NCI-H524 treated with DMSO at 0.1 percent for 48 hours (cell line): Measurements from ENCODE around the gene KCNMA1.

Experiments used
- DNase-seq: peaks from one replicate; lab custom pipeline; 2025; lab: John Stamatoyannopoulos, UW

Gene KCNMA1

DNA sequence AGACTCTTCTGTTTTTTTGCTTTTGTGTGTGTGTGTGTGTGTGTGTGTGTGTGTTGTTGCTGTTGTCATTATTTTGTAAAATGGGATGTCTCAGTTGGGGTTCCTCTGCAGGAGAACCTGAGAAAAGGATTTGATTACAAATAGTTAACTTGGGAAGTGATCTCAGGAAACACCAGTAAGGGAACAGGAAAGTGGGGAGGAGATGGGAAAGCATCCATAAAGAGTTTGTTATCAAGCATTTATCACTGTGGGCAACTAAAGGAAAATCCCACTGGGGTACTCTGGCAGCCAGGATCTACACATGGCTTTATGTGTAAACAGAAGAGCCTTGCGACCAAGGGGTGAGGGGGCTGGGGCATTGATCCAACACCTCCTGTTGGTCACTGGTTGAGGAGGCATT is 485.4 kb downstream of the KCNMA1 start:
- DNase-seq = no peak

DNA sequence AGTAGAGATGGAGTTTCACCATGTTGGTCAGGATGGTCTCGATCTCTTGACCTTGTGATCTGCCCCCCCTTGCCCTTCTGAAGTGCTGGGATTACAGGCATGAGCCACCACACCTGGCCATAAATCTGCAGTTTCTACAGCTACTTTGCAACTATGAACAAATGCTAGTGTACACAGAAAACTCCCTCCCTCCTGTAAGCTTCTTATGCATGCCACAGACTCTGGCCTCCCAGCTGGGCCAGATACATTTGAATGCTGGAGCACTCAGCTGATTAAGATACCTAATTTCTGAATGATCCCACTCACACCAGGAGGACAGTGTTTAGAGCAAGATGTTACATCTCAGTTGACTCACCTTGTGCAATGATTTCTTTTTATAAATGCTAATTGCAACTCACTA is 486.2 kb downstream of the KCNMA1 start:
- no peak for DNase-seq

DNA sequence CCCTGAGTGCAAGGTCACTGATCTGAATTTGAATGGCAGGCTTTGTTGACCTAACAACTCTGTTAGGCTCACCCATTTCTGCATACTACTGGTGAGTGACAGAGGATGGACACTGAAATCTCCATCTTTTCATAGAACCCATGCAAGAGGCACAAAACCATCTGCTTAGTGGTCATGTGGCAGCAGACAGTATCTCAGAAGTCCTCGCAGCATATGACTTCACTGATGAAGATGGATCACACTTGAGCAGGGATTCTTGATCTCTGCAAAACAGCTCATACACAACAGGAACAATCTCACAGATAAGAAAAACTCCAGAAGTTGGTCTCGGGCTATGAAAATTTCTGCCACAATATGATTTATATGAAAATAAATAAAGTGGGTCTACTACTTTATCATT is 487.9 kb downstream of the KCNMA1 start:
- DNase-seq = no peak

DNA sequence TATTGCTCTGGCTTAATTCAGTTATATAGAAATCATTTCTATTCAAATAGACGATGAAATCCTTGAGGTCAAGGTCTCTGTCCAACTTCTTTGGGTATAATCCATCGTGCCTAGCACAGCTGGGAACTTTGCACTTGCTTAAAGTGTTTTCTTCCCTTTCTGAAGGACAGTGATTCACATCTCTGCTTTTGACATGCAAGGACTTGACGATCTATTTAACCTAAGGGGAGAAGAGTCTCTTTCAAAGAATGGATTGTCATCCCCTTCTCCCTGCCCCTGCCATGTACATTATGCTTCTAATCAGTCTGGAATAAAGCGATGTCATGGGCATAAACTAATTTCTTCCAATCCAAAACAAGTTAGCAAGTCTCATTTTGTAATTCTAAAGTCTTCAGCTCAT is 488.6 kb downstream of the KCNMA1 start:
- DNase-seq = no peak

DNA sequence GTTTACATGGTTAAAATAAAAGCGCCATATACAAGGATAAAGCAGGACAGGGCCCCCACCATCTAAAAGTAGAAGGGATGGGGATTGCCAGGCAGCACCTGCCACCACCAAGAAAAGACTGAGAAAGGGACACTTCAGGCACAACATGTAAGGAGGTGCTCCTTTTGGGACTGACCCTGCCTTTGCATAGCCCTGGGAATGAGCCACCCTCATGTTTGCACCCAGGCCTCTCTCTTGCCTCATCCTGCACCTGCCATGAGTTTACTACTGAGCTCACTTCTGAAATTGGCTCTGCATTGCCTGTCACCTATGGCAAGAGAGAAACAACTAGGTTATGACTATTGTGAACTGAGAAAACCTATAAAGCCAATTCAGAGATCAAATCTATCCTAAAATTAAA is 489.7 kb downstream of the KCNMA1 start:
- no peak for DNase-seq

DNA sequence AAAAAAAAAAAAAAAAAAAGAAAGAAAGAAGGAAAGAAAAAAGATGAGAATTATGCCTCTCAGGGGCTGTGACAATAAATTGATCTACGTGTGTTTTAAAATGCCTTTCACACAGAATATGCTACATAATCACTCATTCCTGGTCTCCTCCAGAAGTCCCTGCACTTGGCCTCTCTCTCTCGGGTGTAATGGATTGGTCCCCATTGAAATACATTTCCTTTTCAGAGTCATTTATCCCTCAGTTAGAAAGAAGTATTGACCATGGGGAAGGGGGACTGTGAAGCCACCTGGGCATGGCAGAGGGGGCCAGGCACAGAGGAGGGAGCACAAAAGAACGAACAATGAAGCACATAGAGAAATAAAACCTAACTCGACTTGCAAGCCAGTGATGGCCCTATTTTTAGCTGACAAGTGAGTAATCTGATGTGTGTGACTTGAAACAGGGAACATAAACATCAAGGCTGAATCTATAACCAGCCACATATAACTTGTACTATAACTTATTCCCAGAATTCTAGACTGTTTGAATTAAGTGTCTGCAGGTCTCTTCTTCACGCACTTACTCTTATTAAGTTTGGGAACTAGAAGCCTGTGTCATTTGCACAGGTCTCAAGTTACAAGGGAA is 490.8 kb downstream of the KCNMA1 start:
- no peak for DNase-seq

DNA sequence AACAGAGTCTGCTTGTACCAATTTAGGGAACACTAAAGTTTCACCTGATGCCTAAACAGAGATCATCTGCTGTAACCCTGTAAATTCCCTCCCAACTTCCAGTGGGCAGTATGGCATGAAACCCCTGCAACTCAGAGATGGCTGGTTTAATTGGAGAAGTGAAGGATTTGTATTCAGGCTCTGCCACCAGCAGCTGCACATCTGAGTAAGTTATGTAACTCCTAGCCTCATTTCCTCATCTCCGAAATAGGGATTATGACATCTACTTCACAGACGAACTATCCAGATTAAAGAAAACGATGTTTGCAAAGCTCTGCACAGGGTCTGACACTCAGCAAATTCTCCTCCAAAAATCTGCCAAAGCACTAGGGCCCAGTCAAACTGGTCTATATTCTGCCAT is 493.0 kb downstream of the KCNMA1 start:
- DNase-seq = no peak

DNA sequence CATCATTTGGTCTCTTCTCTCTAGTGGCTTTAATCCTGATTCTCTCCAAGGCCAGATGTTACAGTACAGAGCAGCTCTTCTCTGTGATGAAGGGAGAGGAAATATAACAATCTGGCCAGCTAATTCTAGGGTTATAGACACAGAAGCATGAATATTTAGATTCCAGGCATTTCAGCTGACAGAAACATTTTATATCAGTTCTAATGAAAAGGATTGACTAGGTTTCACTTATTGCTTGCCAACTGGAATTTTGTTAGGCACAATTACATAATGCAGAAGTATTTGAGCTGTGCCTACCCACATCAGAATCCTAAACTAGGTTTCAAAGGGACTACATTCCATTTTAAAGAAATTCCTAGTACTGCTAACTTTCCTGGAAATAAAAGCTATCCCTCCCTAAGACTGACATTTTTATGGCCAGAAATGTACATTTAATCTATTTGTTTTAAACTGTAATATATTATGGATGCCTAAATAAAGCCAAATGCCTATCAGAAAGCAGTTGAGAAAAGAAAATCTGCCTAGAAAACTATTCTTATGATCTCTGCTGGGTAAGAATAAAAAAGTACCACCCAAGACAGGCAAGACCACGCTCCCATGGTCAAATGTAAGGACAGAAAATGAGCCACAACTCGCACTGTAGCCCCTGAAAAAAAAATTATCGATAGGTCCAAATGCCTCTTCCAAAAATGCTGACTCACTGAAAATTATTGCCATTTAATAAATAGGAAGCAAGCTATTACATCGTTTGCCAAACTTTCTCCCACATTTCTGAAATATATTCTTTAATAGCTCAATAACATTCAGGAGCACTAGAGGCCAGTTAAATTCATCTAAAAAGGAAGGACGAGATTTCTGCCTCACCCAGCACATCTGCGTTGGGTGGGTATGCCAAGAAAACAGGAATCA is 498.1 kb downstream of the KCNMA1 start:
- DNase-seq = peak; percentile 13

DNA sequence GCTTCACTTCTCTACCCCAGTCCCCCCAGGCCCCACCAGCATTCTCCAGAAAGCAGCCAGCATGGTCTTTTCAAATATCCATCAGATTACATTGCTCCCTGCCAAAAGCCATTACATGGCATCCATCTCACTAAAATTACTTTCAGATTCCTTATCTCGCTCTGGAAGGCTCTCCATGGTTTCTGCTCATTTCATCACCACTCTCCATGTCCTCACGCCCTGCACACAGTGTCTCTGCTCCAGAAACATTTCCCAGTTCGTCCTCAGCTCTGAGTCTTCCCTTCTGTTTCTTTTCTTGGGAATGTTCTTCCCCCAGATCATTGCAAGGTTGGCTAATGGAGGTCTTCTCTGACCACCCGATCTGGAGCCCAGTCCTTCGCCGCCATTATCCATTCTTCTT is 499.1 kb downstream of the KCNMA1 start:
- no peak for DNase-seq

DNA sequence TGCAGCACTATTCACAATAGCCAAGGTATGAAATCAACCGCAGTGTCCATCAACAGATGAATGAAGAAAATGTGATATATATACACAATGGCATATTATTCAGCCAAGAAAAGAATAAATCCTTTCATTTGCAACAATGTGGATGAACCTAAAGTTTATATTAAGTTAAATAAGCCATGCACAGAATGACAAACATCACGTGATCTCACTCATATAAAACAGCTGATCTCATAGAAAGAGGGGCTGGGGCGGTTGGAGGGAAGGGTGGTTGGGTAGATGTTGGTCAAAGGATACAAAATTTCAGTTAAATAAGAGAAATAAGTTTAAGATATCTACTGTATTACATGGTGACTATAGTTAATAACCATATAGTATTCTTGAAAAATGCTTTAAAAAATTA is 502.1 kb downstream of the KCNMA1 start:
- no peak for DNase-seq

DNA sequence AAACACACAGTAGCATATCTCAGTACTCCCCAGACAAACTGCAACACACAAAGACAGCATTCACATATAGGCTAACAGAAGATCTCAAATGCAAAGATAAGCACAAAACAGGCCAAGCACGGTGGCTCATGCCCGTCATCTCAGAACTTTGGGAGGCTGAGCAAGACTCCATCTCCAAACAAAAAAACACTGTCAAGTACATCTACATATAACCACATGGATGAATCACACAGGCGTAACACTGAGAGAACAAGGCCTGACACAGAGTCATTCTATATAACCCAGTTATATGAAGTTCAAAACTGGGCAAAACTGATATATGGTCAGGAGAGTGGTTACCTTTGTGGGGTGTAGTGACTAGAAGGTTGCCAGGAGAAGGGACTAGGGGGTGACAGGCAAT is 506.4 kb downstream of the KCNMA1 start:
- no peak for DNase-seq

DNA sequence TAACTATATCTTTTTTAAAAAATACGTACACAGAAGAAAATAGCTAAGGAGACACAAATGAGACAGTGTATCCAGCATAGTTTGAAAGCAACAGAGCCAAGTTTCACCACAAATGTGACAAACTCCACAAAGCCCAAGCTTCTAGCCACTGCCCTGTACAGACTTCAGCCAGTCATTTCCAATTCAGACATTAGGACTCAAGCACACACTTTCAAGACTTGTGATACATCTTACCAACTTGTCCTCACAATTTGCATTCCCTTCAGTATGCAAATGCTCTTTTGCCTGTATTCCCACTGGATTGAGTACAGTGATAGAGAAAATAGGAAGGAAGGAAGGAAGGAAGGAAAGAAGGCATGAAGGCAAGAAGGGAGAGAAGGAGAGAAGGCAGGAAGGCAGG is 510.4 kb downstream of the KCNMA1 start:
- DNase-seq = no peak

DNA sequence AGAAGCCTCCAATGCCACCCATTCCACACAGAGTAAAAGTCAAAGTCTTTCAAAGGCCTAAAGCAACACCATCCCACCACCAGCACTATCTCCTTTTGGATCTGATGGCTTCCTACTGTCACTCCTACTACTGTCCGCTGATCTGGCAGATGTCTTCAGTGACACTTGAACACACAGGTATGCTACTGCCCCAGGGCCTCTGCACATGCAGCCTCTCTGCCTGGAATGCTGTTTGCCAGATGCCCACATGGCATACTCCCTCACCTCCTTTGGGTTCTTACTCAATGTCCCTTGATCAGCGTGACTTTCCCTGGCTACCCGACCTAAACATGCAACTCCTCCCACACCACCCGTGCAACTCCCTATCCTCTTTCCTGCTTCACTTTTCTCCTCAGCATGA is 512.4 kb downstream of the KCNMA1 start:
- DNase-seq = no peak

DNA sequence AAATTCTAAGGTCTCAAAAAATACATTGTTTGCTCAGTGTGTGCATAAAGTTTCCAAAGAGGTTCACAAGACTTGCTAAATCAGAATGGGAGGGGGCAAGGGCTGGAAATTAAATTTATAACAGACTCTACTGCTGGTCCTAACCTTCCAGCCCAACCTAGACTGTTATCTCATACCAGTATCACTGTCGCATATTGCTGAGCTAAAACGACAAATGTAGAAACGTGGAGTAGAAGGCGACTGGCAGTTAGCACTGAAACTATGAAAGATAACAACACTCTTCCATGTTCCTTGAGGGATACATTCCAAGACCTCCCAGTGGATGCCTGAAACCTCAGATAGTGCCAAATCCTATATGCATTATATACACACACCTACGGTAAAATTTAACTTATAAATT is 514.3 kb downstream of the KCNMA1 start:
- no peak for DNase-seq

DNA sequence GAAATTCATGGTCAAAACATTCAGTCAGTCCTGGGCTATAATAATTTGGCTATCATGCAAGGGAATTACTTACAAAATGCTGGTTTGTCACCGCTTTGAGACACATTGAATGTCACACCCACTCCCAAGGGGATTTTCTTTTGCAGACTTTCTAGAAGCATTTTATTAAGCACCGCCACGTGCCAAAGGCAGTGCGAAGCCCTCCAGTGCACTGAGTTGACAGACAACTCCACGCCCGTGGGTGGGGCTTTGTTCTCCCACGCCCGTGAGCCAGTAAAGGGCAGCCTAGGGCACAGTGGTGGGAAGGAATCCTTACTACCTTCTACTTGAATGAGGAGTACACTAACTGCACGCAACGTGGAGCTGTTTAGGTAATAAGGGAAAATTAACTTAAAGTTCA is 515.8 kb downstream of the KCNMA1 start:
- no peak for DNase-seq

DNA sequence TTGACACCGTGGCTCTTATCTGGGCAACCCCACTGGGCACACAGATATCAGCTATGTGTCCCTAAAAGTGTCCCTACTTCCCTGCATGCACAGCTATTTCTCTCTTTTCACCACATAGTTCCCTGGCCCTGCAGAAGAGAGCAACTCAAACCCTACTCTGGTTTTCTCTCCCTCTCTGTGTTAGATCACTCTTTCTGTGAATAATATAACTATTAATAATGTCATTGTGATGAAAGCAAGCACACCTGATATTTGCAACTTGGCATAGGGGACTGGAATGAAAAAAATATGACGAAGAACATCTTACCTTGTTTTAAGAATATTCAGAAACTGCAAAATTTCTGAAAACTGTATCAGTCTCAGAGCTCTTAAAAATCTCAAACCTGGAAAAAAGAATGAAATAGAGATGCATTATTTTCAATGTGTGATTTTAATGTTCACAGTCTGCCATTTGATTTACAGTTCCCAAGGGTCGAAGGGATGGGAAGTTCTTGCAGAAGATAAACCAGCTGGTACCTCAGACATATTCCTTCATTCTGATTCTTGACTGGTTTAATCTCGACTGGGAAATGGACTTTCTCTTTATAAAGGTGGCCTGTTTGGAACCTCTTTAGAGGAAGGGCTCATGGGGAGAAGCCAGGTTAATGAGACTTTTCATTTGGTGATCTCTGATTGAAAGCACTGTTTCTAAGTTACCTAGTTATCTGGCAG is 516.8 kb downstream of the KCNMA1 start:
- no peak for DNase-seq

DNA sequence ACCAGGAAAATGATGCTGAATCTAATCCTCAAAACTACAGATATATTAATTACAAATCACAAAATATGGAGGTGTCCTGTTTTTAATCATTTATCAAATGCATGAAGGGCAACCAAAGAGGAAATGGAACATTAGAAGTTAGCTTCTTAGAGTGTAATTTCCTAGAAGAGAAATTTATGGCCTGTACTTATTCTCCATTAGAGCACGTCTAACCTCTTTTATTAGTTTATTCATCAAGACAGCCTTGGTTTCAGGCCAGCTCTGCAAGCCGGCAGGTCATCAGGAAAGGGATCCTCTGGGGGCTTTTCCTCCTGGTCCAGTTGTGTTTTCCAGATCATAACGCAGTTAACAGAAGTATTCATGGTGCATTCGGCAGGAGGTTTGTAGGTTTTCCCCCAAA is 517.6 kb downstream of the KCNMA1 start:
- DNase-seq = no peak

DNA sequence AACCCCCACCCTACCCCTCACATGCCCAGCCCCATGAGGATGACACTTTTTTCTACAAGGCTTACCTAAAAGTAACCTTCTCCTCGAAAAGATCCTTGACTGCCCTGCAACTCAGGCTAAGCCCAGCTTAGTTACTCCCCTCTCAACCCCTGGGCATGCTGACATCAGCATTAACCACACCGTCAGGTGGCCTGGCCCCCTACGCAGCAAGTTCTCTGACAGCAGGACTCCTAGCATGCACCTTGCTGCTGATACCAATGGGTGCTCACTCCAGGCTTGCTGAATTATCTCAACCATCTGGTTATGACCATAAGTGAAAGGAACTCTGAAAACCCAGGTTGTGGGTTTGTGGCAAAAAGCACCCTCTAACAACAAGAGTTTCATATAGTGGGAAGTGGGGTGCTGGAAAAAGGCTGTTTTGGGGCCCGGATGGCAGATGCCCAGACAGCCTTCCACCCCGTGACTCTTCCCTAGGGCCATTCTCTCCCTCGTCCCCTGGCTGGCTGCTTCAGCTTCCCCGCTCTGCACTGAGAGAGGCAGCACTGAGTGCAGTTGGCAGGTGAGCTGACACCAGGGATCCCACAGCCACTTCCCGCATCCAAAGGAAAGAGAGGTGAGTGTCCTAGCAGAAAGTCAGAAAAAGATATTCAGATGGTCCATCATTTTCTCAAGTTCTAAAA is 518.9 kb downstream of the KCNMA1 start:
- DNase-seq = no peak

DNA sequence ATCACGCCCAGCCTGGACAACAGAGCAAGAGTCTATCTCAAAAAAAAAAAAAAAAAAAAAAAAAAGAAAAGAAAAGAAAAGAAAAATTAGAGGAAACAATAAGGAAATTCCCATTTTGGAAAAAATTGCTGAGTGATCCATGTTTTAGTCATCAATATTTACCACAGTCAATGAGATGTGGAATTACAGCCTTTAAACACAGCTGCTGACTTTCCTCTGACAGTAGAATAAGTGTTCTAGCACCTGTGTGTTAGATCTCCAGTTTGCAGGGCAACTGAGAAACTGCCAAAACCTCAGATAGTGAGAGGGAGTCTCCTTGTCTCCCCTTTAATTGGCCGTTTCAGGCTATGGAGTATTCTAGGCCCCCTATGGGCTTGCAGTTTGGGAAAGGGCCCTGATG is 520.1 kb downstream of the KCNMA1 start:
- no peak for DNase-seq

DNA sequence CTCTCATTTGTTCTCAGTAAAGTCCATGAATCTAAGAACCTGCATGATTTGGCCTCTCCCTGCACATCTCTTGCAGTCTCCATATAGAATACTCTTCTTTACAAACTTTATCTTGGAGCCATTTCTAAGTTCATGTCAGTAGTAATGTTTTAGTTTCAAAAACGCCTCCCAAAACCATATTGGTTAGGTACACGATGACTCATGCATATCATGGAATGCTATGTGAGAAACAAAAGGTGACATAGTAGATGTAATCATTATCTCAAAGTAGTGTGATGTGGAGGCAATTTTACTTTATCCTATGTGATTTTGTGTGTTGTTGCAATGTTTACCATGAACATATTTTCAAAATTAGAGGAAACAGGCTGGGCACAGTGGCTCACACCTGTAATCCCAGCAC is 520.7 kb downstream of the KCNMA1 start:
- no peak for DNase-seq

DNA sequence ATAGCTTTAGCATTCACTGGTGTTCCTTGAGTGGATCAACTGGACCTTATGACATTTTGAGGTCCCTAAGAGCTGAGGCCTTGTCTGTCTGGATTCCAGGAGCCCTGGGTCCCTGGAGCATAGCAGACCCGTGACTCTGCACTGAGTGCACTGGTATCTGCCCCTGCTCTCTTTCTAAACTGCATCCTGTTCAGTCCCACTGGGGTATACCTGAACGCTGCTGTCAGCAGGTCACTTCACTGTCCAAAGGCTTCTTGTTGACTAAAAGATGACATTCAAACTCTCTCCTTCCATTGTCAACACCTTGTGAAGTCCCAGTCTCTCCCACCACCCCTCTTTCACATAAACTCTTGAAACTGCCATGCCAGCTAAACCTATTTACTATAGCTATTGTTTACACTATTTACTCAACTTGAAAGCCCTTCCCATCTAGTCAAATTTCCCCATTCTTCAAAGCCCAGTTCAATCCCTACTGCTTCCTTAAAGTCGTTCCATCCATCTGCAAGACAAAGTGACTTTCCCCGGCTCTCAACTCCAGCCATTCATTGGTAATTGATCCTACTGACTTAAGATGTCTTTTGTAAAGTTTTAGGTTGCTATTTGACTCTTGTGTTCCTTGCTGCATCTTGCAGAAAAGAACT is 523.3 kb downstream of the KCNMA1 start:
- no peak for DNase-seq
